Activated T-cell treated with anti-CD3 and anti-CD28 coated beads, Interleukin-2, amount 50 U/mL, for 72 hours (primary cell): ENCODE measurements around the gene CPVL. TPM values are rescaled to one million over a fixed set of nuclear protein-coding genes. Genes with fewer than 3 reads are reported as not detected.

Experiments
- ATAC-seq, 2 donors: fragments of 150-1000 bp; cut with Tn5 transposase; replicated peaks in 1 of 2; 2 replicates each; pipeline ENCODE4 v1.10.0; 2021; ENCODE audit warnings: moderate library complexity in 2 of 2, mild to moderate bottlenecking in 1 of 2
- DNase-seq, 2 donors: peaks; one replicate each; pipeline ENCODE4 v3.0.0; 2021 to 2022; ENCODE audit warnings: mixed read lengths in 1 of 2
- H3K27ac Mint-ChIP-seq: one replicate; pipeline ENCODE4 v1.8.0; 2022; ENCODE audit warnings: mild to moderate bottlenecking, moderate library complexity, mixed read lengths
- H3K27me3 Mint-ChIP-seq: one replicate; pipeline ENCODE4 v1.8.0; 2022; ENCODE audit warnings: low read depth, mixed read lengths
- H3K36me3 Mint-ChIP-seq, 2 donors: one replicate each; pipeline ENCODE4 v1.8.0; 2022; ENCODE audit warnings: mixed read lengths in 2 of 2, mild to moderate bottlenecking in 1 of 2; ENCODE audit not compliant: insufficient read depth in 2 of 2
- H3K4me1 Mint-ChIP-seq: one replicate; pipeline ENCODE4 v1.8.0; 2022; ENCODE audit warnings: low read depth, mixed read lengths
- H3K4me3 Mint-ChIP-seq, 2 donors: one replicate each; pipeline ENCODE4 v1.8.0; 2022; ENCODE audit warnings: mild to moderate bottlenecking in 2 of 2, mixed read lengths in 2 of 2, moderate library complexity in 2 of 2
- H3K9me3 Mint-ChIP-seq, 2 donors: one replicate each; pipeline ENCODE4 v1.8.0; 2022; ENCODE audit warnings: mixed read lengths in 2 of 2
- total RNA-seq, 2 donors: library from RNA; stranded (reverse); gene quantifications; one replicate each; pipeline ENCODE4 v1.2.3, GENCODE V29; 2022

The CPVL gene
- total RNA-seq, 2 donors from 2014 or later: 0.51 TPM; not detected in 1

DNA sequence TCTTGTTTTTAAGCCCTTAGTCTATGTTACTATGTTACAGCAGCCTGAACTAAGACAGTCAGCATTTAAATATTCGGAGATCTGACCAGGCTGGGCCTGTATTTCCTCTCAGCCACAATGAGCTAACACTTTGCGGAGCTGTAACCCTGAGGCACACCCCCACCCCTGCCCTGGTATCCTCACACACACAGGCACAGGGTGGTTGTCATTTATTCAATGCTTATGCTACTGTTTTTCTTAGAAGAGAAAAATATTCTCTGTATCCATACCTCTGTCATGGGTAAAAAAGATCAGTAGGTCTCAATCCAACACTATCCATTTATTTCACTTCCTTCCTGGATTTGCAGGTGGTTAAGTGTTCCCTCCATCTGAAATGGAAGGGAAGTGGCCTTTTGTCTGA is 107.9 kb downstream of the CPVL start:
- Mint-ChIP-seq H3K27me3 (peaks cover 4% of the 10 kb centered on the region), H3K4me3 (no peak overlapping the region), H3K36me3 (no peaks in the 10 kb centered on the region), H3K27ac (no peak overlapping the region), H3K9me3 (peaks cover 0 to 3% of the 10 kb centered on the region in 2 donors), H3K4me1 (peaks cover 19% of the 10 kb centered on the region)
- ATAC-seq: no peak
- DNase-seq: no peak

DNA sequence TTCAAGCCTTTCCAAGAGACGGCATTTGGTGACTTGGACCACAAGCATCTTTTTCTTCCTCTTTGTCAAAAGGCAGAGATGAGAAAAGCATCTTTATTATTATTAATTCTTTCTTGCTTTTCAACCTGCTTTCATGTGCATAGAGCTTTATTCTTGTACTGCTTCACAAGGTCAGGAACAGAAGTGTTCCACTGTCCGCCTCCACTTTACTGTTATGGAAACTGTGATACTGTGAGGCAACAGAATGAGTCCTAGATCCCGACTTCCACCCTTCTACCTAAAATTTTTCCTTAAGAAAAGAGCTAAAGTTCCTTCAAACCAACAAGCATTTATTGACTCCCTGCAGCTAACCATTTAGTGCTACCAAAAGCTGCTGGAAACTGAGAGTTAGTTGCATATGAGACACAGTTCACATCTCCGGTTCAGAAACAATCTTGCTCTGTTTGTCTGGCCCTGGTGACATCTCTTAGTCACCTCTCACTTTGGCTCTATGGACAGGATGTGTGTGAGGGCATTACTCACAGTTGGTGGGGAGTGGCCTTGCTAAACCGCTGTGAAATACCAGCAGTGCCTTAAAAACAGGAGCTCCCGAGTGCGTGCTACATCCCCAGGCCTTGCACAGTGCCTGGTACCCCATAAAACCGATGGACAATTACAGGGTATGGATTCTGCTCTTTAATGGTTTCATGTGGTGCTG is 111.1 kb downstream of the CPVL start:
- peaks cover 5% of the 10 kb centered on the region for H3K27me3 Mint-ChIP-seq
- DNase-seq (peak; percentile 31 to 45), ATAC-seq (peak; percentile 98)
- peak overlapping the region; percentile 22 for H3K27ac Mint-ChIP-seq
- H3K9me3 Mint-ChIP-seq: peaks cover 0 to 1% of the 10 kb centered on the region in 2 donors
- H3K36me3 Mint-ChIP-seq: no peaks in the 10 kb centered on the region
- peaks cover 19% of the 10 kb centered on the region for H3K4me1 Mint-ChIP-seq
- H3K4me3 Mint-ChIP-seq: peak overlapping the region in 1 of 2 donors; percentile 62

- ATAC-seq (no peak), DNase-seq (no peak)
- Mint-ChIP-seq H3K4me3 (no peak overlapping the region), H3K27ac (no peak overlapping the region), H3K4me1 (peaks cover 19% of the 10 kb centered on the region), H3K9me3 (peaks cover 0 to 3% of the 10 kb centered on the region in 2 donors), H3K36me3 (no peaks in the 10 kb centered on the region), H3K27me3 (peaks cover 5% of the 10 kb centered on the region)
Observed at GRCh38 chr7:29033584-29033983, 112.8 kb downstream of the CPVL start.

DNA sequence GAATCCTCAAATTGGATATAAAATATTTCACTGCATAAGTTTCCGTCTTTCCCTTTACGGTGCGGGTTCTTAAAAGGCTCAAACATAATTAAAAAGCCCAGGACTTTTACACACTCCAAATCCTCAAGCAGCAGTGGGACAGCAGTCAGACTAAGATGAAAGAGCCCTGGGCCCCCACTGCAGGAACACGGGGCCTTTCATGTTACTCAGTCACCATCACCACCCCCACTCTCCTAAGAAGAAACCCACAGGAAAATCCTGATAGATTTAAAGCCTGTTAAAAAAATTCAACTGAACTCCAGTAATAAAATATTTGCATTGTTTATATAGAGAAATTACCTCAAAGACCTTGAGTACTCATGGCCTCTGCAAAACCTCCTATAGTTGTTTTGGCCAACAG is 114.2 kb downstream of the CPVL start:
- no peak overlapping the region for H3K27ac Mint-ChIP-seq
- no peak for DNase-seq
- H3K36me3 Mint-ChIP-seq: peaks cover 0 to 3% of the 10 kb centered on the region in 2 donors
- ATAC-seq: no peak
- peaks cover 5% of the 10 kb centered on the region for H3K27me3 Mint-ChIP-seq
- H3K4me1 Mint-ChIP-seq: peaks cover 19% of the 10 kb centered on the region
- H3K4me3 Mint-ChIP-seq: no peak overlapping the region
- H3K9me3 Mint-ChIP-seq: peaks cover 4 to 6% of the 10 kb centered on the region in 2 donors

DNA sequence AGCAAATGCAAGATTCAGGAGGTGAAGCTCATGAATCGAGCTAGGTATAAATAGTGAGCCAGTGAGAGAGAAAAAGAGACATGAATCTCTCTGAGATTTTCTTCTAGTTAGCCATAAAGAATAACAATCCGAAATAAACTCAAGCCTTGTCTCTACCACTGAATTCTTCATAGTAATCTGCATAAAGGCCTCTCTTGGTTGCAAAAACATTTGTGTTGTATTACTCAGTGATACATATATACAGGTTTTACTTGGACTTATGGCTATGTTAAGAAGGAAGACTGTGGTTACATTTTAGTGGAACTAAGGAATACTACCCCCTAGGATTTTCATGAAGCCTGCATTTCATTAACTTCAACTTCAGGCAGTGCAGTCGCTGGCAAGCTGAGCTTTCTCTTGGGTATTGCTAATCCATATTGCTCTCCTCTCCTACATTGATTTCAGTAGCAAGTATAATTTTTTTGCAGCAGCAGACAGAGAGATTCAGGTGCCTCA is 115.5 kb downstream of the CPVL start:
- peaks cover 5% of the 10 kb centered on the region for H3K27me3 Mint-ChIP-seq
- peaks cover 0 to 8% of the 10 kb centered on the region in 2 donors for H3K36me3 Mint-ChIP-seq
- DNase-seq (no peak), ATAC-seq (no peak)
- peaks cover 8% of the 10 kb centered on the region for H3K4me1 Mint-ChIP-seq
- H3K4me3 Mint-ChIP-seq: no peak overlapping the region
- H3K27ac Mint-ChIP-seq: no peak overlapping the region
- H3K9me3 Mint-ChIP-seq: peaks cover 6 to 8% of the 10 kb centered on the region in 2 donors

- ATAC-seq (no peak), DNase-seq (no peak)
- Mint-ChIP-seq H3K36me3 (peaks cover 4 to 8% of the 10 kb centered on the region in 2 donors), H3K4me3 (no peak overlapping the region), H3K27ac (no peak overlapping the region), H3K4me1 (no peaks in the 10 kb centered on the region), H3K9me3 (peaks cover 8 to 18% of the 10 kb centered on the region in 2 donors), H3K27me3 (no peaks in the 10 kb centered on the region)
Observed at GRCh38 chr7:29022291-29022988, 123.9 kb downstream of the CPVL start.

- Mint-ChIP-seq H3K4me3 (no peak overlapping the region), H3K27ac (no peak overlapping the region), H3K36me3 (peaks cover 0 to 8% of the 10 kb centered on the region in 2 donors), H3K4me1 (no peaks in the 10 kb centered on the region), H3K27me3 (no peaks in the 10 kb centered on the region), H3K9me3 (peaks cover 6 to 13% of the 10 kb centered on the region in 2 donors)
- DNase-seq: no peak
- ATAC-seq: no peak
Observed at GRCh38 chr7:29019896-29020295, 126.4 kb downstream of the CPVL start.

DNA sequence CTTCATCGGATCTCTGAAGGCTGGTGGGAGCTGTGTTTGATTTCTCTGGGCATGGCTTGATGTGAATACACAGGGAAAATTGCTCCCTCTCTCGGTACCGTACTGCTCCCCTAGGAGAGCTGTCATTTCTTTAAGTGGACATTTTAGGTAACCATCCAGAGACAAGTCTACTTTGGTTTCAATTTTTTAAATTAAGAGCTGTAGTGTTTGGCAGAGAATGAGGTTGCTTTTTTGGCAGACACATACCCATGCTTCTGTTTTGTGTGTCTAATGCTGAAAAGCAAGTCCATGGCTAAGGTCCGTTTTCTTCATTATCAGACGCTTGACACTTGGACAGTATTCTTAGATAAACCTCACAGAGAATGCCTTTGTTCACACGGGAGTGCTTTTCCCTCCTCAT is 127.0 kb downstream of the CPVL start:
- Mint-ChIP-seq H3K4me1 (no peaks in the 10 kb centered on the region), H3K9me3 (peaks cover 4 to 11% of the 10 kb centered on the region in 2 donors), H3K36me3 (peaks cover 0 to 6% of the 10 kb centered on the region in 2 donors), H3K27ac (no peak overlapping the region), H3K27me3 (no peaks in the 10 kb centered on the region), H3K4me3 (no peak overlapping the region)
- ATAC-seq: no peak
- no peak for DNase-seq

- no peak for ATAC-seq
- Mint-ChIP-seq H3K27me3 (no peaks in the 10 kb centered on the region), H3K27ac (no peak overlapping the region), H3K36me3 (peaks cover 0 to 3% of the 10 kb centered on the region in 2 donors), H3K4me3 (no peak overlapping the region), H3K4me1 (no peaks in the 10 kb centered on the region), H3K9me3 (peaks cover 2 to 5% of the 10 kb centered on the region in 2 donors)
- DNase-seq: no peak
Observed at GRCh38 chr7:29017713-29018112, 128.6 kb downstream of the CPVL start.

DNA sequence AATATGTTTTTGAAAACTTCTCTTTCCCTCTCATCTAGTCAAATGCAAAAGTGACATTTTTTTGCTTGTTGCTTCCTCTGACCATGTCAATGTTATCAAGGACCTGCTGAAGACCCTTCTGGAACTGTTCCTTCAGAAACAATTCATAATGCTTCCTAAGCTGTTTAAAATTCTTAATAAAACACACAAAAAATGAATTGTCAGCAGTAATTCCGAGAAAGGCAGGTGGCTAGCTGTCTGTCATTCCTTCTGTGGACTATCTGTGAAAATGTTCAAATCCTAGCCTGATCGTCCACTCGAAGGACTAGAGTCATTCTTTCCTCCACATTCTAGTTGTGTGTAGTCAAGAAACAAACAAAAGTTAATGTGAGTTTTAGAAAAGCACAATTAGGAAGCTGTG is 131.6 kb downstream of the CPVL start:
- no peaks in the 10 kb centered on the region for H3K4me1 Mint-ChIP-seq
- no peak overlapping the region for H3K27ac Mint-ChIP-seq
- H3K36me3 Mint-ChIP-seq: no peaks in the 10 kb centered on the region
- no peak for DNase-seq
- no peaks in the 10 kb centered on the region for H3K9me3 Mint-ChIP-seq
- no peaks in the 10 kb centered on the region for H3K27me3 Mint-ChIP-seq
- no peak for ATAC-seq
- no peak overlapping the region for H3K4me3 Mint-ChIP-seq

- H3K9me3 Mint-ChIP-seq: no peaks in the 10 kb centered on the region
- DNase-seq (no peak), ATAC-seq (no peak)
- no peaks in the 10 kb centered on the region for H3K27me3 Mint-ChIP-seq
- no peaks in the 10 kb centered on the region for H3K4me1 Mint-ChIP-seq
- no peaks in the 10 kb centered on the region for H3K36me3 Mint-ChIP-seq
- H3K27ac Mint-ChIP-seq: no peak overlapping the region
- H3K4me3 Mint-ChIP-seq: no peak overlapping the region
Observed at GRCh38 chr7:29013931-29014330, 132.4 kb downstream of the CPVL start.

DNA sequence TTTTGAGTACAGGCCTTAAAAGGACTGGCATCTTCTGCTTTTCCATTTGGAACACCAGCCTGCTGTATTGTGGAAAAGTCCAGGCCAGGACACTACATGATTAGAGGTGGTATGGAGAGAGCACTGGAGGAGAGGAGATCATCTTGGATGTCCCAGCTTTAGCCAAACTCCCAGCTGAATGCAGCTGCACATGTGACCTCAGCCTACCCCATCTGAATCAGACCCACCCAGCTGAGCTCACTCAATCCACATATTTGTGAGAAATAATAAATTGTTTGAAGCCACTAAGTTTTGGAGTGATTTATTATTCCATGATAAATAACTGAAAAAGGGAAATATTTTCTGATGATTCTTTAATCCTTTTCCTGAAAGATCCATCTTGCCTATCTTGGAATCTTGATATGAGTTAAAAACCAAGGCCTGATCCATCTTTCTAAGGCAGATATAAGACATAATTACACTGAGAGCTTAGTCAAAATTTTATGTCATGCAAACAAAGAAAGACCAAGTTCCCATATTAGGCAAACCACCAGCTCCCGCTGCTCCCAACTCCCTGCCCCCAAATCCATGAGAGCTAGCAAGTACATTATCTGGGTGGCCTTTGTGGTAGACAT is 133.1 kb downstream of the CPVL start:
- Mint-ChIP-seq H3K36me3 (no peaks in the 10 kb centered on the region), H3K4me3 (no peak overlapping the region), H3K27ac (no peak overlapping the region), H3K4me1 (no peaks in the 10 kb centered on the region), H3K27me3 (peaks cover under 1% of the 10 kb centered on the region), H3K9me3 (no peaks in the 10 kb centered on the region)
- DNase-seq (no peak), ATAC-seq (no peak)

DNA sequence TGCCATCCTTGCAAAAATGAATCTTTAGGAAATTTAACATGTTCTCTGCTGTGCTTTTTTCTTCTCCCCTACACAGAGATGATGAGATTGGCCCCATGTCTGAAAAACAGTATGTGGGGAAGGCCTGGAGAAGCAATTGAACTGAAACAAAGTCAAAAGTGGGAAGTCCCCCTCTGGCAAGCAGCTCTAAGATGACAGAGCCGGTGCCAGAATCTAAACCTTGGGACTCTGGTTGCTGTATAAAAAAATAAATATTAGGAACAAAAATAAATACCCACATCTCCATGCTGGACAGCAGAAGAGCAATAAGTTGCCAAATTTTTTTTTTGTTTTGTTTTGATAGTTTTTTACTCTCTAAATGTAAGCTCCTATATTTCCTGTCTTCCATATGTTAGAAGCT is 136.4 kb downstream of the CPVL start:
- Mint-ChIP-seq H3K4me3 (no peak overlapping the region), H3K27ac (no peak overlapping the region), H3K36me3 (no peaks in the 10 kb centered on the region), H3K9me3 (no peaks in the 10 kb centered on the region), H3K27me3 (peaks cover 6% of the 10 kb centered on the region), H3K4me1 (no peaks in the 10 kb centered on the region)
- DNase-seq (no peak), ATAC-seq (no peak)
